Neural progenitor cell (in vitro differentiated cells): ENCODE data around the gene LINGO3.

Source experiments
- EZH2 ChIP-seq: fragments of 200-600 bp; sonication (generic); IDR thresholded peaks from 2 replicates; pipeline ENCODE4 v1.6.1; 2017; ENCODE audit warnings: antibody characterized with exemption, mild to moderate bottlenecking, moderate library complexity
- TF ChIP-seq, protein P1 (sequence below): fragments of 200-600 bp; sonication (generic); IDR thresholded peaks from 2 replicates; pipeline ENCODE4 v1.5.1; 2017; ENCODE audit warnings: antibody characterized with exemption, mild to moderate bottlenecking

DNA sequence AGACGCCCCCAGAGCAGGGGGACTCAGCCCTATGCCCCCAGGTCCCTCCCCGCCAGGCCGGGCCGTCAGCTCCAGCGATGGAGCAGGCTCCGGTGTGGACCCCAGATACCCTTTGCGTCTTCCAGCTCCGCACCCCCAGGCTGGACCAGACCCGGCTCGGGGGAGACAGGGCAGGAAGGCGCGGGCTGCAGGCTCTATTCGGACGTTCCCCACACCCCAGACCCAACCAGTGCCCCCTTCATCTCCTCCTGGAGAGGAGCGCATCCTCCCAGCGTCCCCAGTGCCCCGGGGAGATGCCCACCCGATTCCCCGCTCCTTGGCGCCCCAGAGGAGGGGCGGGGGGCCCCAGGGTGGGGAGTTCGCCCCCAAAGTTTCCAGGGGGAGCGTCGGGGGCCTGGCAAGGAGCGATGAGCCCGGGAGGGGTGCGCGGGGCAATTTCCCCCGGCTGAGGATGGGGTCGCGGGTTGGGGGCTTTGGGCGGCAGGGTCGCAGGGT, 389 bp downstream of the LINGO3 start:
- no peak for TF ChIP-seq EZH2
- TF ChIP-seq, protein P1, sequence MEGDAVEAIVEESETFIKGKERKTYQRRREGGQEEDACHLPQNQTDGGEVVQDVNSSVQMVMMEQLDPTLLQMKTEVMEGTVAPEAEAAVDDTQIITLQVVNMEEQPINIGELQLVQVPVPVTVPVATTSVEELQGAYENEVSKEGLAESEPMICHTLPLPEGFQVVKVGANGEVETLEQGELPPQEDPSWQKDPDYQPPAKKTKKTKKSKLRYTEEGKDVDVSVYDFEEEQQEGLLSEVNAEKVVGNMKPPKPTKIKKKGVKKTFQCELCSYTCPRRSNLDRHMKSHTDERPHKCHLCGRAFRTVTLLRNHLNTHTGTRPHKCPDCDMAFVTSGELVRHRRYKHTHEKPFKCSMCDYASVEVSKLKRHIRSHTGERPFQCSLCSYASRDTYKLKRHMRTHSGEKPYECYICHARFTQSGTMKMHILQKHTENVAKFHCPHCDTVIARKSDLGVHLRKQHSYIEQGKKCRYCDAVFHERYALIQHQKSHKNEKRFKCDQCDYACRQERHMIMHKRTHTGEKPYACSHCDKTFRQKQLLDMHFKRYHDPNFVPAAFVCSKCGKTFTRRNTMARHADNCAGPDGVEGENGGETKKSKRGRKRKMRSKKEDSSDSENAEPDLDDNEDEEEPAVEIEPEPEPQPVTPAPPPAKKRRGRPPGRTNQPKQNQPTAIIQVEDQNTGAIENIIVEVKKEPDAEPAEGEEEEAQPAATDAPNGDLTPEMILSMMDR, result no peak
